HepG2 (cell line): Measurements from ENCODE around the gene LOC128125822.

Experiments used
- ATAC-seq: fragments of 200-7000 bp; cut with Tn5 transposase; 3 replicates; pipeline ENCODE4 v1.9.1; 2020; ENCODE audit warnings: mild to moderate bottlenecking, moderate library complexity
- BruUV-seq: library from RNA; stranded (reverse); fragments of 400-500 nt; replicated peaks from 2 replicates; lab custom pipeline; 2021; lab: Mats Ljungman, UMichigan
- CTCF ChIA-PET: fragments of 300-600 bp; formaldehyde crosslinking; extraction: SDS; loops from one replicate; lab custom pipeline; 2021; ENCODE audit warnings: low total read pairs, inconsistent platforms, low intra/inter-chr PET ratio; lab: Yijun Ruan, JAX
- POLR2A ChIA-PET: fragments of 350-600 bp; sonication (Branson Sonifier 250); formaldehyde crosslinking; loops from one replicate; lab custom pipeline; 2020; ENCODE audit warnings: antibody characterized with exemption, inconsistent platforms; lab: Yijun Ruan, JAX
- DNase-seq: peaks from one replicate; pipeline ENCODE4 v3.0.0-alpha.2; 2015; ENCODE audit warnings: low spot score
- FAIRE-seq: peaks from 3 replicates; lab custom pipeline; 2011; peaks lifted over from hg19 to GRCh38; lab: Jason Lieb, UNC
- H2AFZ ChIP-seq: one replicate; pipeline ENCODE4 v1.6.1; 2011; ENCODE audit warnings: low read length, inconsistent platforms
- H3K27ac ChIP-seq: fragments of 300-600 bp; 3 replicates; pipeline ENCODE4 v1.8.0; 2011; ENCODE audit warnings: mixed run types, mild to moderate bottlenecking, mixed read lengths, low read length, inconsistent platforms; ENCODE audit not compliant: insufficient read depth; ENCODE audit errors: extremely low read length
- H3K27me3 ChIP-seq, 2 experiments: fragments of 200-600 bp in 1 of 2; 2 replicates in 1 of 2; 3 replicates in 1 of 2; pipeline versions ENCODE4 v1.6.0 to v1.8.0; 2011; ENCODE audit warnings: low read length in 2 of 2, mild to moderate bottlenecking in 2 of 2, moderate library complexity in 2 of 2, inconsistent platforms in 1 of 2; ENCODE audit not compliant: insufficient read depth in 2 of 2, control insufficient read depth in 1 of 2
- H3K36me3 ChIP-seq, 2 experiments: fragments of 200-600 bp in 1 of 2; replicated peaks in 1 of 2; 2 replicates in 1 of 2; 3 replicates in 1 of 2; pipeline versions ENCODE4 v1.5.1 to v1.8.0; 2011; ENCODE audit warnings: low read length in 2 of 2, inconsistent platforms in 1 of 2; ENCODE audit not compliant: insufficient read depth in 2 of 2, control insufficient read depth in 1 of 2
- H3K4me1 ChIP-seq: 2 replicates; pipeline ENCODE4 v1.5.1; 2012; ENCODE audit warnings: low read length, inconsistent platforms; ENCODE audit not compliant: insufficient read depth
- H3K4me2 ChIP-seq: 2 replicates; pipeline ENCODE4 v1.6.0; 2011; ENCODE audit warnings: low read depth, low read length, inconsistent platforms
- H3K4me3 ChIP-seq, 3 experiments: fragments of 200-600 bp in 1 of 3; sonication (generic), shearing (Covaris generic) in 1 of 3; replicated peaks in 1 of 3; 2 replicates each; pipeline ENCODE4 v1.5.1; 2011 to 2016; ENCODE audit warnings: low read length in 3 of 3, inconsistent platforms in 2 of 3, low read depth in 2 of 3, mild to moderate bottlenecking in 2 of 3, control low read depth in 1 of 3, mixed read lengths in 1 of 3; ENCODE audit not compliant: insufficient read depth in 1 of 3
- H3K79me2 ChIP-seq: one replicate; pipeline ENCODE4 v1.6.1; 2011; ENCODE audit warnings: low read length, inconsistent platforms; ENCODE audit not compliant: insufficient read depth
- H3K9ac ChIP-seq: 2 replicates; pipeline ENCODE4 v1.6.0; 2011; ENCODE audit warnings: mild to moderate bottlenecking, low read depth, low read length, inconsistent platforms; ENCODE audit not compliant: insufficient read depth
- H3K9me3 ChIP-seq: 2 replicates; pipeline ENCODE4 v1.5.1; 2012; ENCODE audit warnings: mild to moderate bottlenecking, low read length
- H4K20me1 ChIP-seq: 2 replicates; pipeline ENCODE4 v1.6.0; 2011; ENCODE audit warnings: inconsistent platforms, mild to moderate bottlenecking, low read length, moderate library complexity; ENCODE audit not compliant: insufficient read depth
- BRF2 ChIP-seq: sonication (generic); formaldehyde crosslinking; IDR thresholded peaks from 2 replicates; pipeline ENCODE4 v1.8.1; 2022; ENCODE audit warnings: mild to moderate bottlenecking, missing genetic modification reagents
- CHD2 ChIP-seq: IDR thresholded peaks from 2 replicates; pipeline ENCODE4 v1.6.1; 2011; ENCODE audit warnings: low read depth, low read length, improper control_type of control experiment
- DRAP1 ChIP-seq: IDR thresholded peaks from 2 replicates; pipeline ENCODE4 v1.6.1; 2016; ENCODE audit warnings: missing genetic modification reagents, missing compliant biosample characterization
- MED13 ChIP-seq: sonication (generic); formaldehyde crosslinking; IDR thresholded peaks from 2 replicates; pipeline ENCODE4 v1.5.0; 2020; ENCODE audit warnings: missing genetic modification reagents
- MLX ChIP-seq: IDR thresholded peaks from 2 replicates; pipeline ENCODE4 v1.6.1; 2016
- MYPOP ChIP-seq: sonication (generic); formaldehyde crosslinking; IDR thresholded peaks from 2 replicates; pipeline ENCODE4 v1.8.1; 2023; ENCODE audit warnings: mild to moderate bottlenecking, moderate library complexity, missing genetic modification reagents
- NCOA2 ChIP-seq: sonication (generic); formaldehyde crosslinking; IDR thresholded peaks from 2 replicates; pipeline ENCODE4 v1.8.0; 2022; ENCODE audit warnings: inconsistent platforms
- POLR2G ChIP-seq: fragments of 200-400 bp; formaldehyde crosslinking; IDR thresholded peaks from 2 replicates; pipeline ENCODE4 v1.6.1; 2018; ENCODE audit warnings: mild to moderate bottlenecking, low read depth, low read length, moderate library complexity
- RBFOX2 ChIP-seq: fragments of 200-400 bp; formaldehyde crosslinking; IDR thresholded peaks from 2 replicates; pipeline ENCODE4 v1.6.1; 2017; ENCODE audit warnings: low read depth, mild to moderate bottlenecking, low read length
- RBM22 ChIP-seq: fragments of 200-400 bp; formaldehyde crosslinking; optimal IDR thresholded peaks from 2 replicates; pipeline ENCODE3; 2017; ENCODE audit warnings: mild to moderate bottlenecking, low read length, moderate library complexity
- SUZ12 ChIP-seq: fragments of 150-350 bp; IDR thresholded peaks from 2 replicates; pipeline ENCODE4 v1.6.1; 2014; ENCODE audit warnings: low read depth, low read length
- YEATS4 ChIP-seq: sonication (generic); formaldehyde crosslinking; IDR thresholded peaks from 2 replicates; pipeline ENCODE4 v1.4.0; 2020; ENCODE audit warnings: missing genetic modification reagents, borderline replicate concordance
- ZBTB46 ChIP-seq: sonication (generic); formaldehyde crosslinking; IDR thresholded peaks from 2 replicates; pipeline ENCODE4 v1.4.0; 2020; ENCODE audit warnings: mild to moderate bottlenecking, missing genetic modification reagents, borderline replicate concordance
- ZFP90 ChIP-seq: sonication (generic); formaldehyde crosslinking; IDR thresholded peaks from 2 replicates; pipeline ENCODE4 v1.8.0; 2022; ENCODE audit warnings: missing genetic modification reagents, mild to moderate bottlenecking, inconsistent platforms, borderline replicate concordance
- ZKSCAN5 ChIP-seq: sonication (generic); formaldehyde crosslinking; IDR thresholded peaks from 2 replicates; pipeline ENCODE4 v1.5.1; 2020; ENCODE audit warnings: mild to moderate bottlenecking, missing genetic modification reagents
- ZNF34 ChIP-seq: sonication (generic); formaldehyde crosslinking; IDR thresholded peaks from 2 replicates; pipeline ENCODE4 v1.4.0; 2020; ENCODE audit warnings: mild to moderate bottlenecking, missing genetic modification reagents, borderline replicate concordance
- ZNF780A ChIP-seq: sonication (generic); formaldehyde crosslinking; IDR thresholded peaks from 2 replicates; pipeline ENCODE4 v1.8.0; 2022; ENCODE audit warnings: mild to moderate bottlenecking, missing genetic modification reagents, moderate library complexity
- WGBS: methylation state at CpG from one replicate; pipeline ENCODE4 v1.1.6; 2017; ENCODE audit warnings: low lambda C conversion rate; 5-methylcytosine and 5-hydroxymethylcytosine counted together
- in situ Hi-C: cut with HindIII; loops from 2 replicates; pipeline ENCODE4 v1.10.0; 2017; ENCODE audit warnings: low pct_unique_long_range_greater_than_20kb; ENCODE audit not compliant: extremely low pct_ligation_motif_present
- intact Hi-C: fragments of 100-400 bp; cut with micrococcal nuclease; formaldehyde crosslinking; loops from one replicate; pipeline ENCODE4 v1.10.0; 2022; ENCODE audit not compliant: unreplicated experiment

The LOC128125822 gene

GRCh38 chr6:63522911-63523287 is 49.4 kb upstream of the LOC128125822 start (continued):
- TF ChIP-seq ZBTB46 (CRISPR knock-in tag) (0 out of 2 replicates have a peak, but pooled peaks have one; percentile 69), ZNF34 (CRISPR knock-in tag) (0 out of 2 replicates have a peak, but pooled peaks have one; percentile 73)

- POLR2A ChIA-PET: interaction anchor here (1.5 to 3.6 kb wide), 6 partner anchors 9 to 172 kb away, joined by 3 to 46 read pairs (median 14); no protein-coding TSS in a partner anchor
- 0 out of 2 replicates have a peak, but pooled peaks have one; percentile 4 for TF ChIP-seq NCOA2 (CRISPR knock-in tag)
- no peak for TF ChIP-seq CHD2
- no peak for TF ChIP-seq MYPOP (CRISPR knock-in tag)
- peak; percentile 77 for TF ChIP-seq RBFOX2
- TF ChIP-seq MLX (CRISPR knock-in tag): no peak
- no peak for TF ChIP-seq MED13 (CRISPR knock-in tag)
- TF ChIP-seq BRF2 (CRISPR knock-in tag): no peak
- peak; percentile 37; the same call in 1 of the 2 replicates for TF ChIP-seq YEATS4 (CRISPR knock-in tag)
- peak; percentile 64 for TF ChIP-seq POLR2G
- no peak for TF ChIP-seq ZKSCAN5
- TF ChIP-seq ZFP90 (CRISPR knock-in tag): no peak
- no peak for TF ChIP-seq DRAP1 (CRISPR knock-in tag)
- no peak for TF ChIP-seq SUZ12
- peak; percentile 61 for TF ChIP-seq RBM22
- TF ChIP-seq ZNF780A (CRISPR knock-in tag): no peak
- Histone ChIP-seq H3K4me2 (peak overlapping the region; percentile 83), H3K79me2 (peaks cover 71% of the 10 kb centered on the region), H3K9ac (0 out of 2 replicates have a peak overlapping the region, but pooled peaks have one; percentile 17), H3K4me3 (no peak overlapping the region; a peak in 1 of 6 replicates), H4K20me1 (no peaks in the 10 kb centered on the region), H3K36me3 (peaks cover 3 to 8% of the 10 kb centered on the region in 2 experiments; a peak in 3 of 5 replicates), H3K9me3 (no peaks in the 10 kb centered on the region), H3K4me1 (peaks cover 98% of the 10 kb centered on the region), H3K27me3 (no peaks in the 10 kb centered on the region), H2AFZ (no peak overlapping the region), H3K27ac (peak overlapping the region; percentile 96)
- in situ Hi-C loops: no loop called here
- CTCF ChIA-PET: no interaction called here
- no TSS peak for BruUV-seq
- 81% methylated on average over 4 of the region's 4 CpGs for WGBS
- DNase-seq: no peak
- intact Hi-C loops: no loop called here
- FAIRE-seq: no peak
- no peak for ATAC-seq
These were observed 48.6 kb upstream of the LOC128125822 start for GRCh38 chr6:63523630-63524029.
